PC-9 (cell line): Measurements from ENCODE around the gene TSPAN33.
"Not testable (repeated sequence)": the region's sequence is repeated elsewhere in the genome, so short reads cannot be mapped to it uniquely, and the experiment has no call there.

Source experiments
- EZH2 ChIP-seq: fragments of 200-600 bp; sonication (generic); IDR thresholded peaks from 2 replicates; pipeline ENCODE4 v1.8.0; 2017; ENCODE audit warnings: antibody characterized with exemption, low read depth
- TF ChIP-seq, protein P1 (sequence below): fragments of 200-600 bp; sonication (generic); conservative IDR thresholded peaks from 2 replicates; pipeline ENCODE4 v1.6.1; 2017; ENCODE audit warnings: mixed run types, antibody characterized with exemption, mild to moderate bottlenecking, moderate library complexity

DNA sequence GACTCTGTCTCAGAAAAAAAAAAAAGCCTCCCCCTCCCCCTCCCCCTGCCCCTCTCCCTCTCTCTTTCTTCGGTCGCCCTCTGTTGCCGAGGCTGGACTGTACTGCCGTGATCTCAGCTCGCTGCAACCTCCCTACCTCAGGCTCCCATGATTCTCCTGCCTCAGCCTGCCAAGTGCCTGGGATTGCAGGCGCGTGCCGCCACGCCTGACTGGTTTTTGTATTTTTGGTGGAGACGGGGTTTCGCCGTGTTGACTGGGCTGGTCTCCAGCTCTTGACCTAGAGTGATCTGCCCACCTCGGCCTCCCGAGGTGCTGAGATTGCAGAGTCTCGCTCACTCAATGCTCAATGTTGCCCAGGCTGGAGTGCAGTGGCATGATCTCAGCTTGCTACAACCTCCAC, 71.2 kb downstream of the TSPAN33 start:
- TF ChIP-seq, protein P1, sequence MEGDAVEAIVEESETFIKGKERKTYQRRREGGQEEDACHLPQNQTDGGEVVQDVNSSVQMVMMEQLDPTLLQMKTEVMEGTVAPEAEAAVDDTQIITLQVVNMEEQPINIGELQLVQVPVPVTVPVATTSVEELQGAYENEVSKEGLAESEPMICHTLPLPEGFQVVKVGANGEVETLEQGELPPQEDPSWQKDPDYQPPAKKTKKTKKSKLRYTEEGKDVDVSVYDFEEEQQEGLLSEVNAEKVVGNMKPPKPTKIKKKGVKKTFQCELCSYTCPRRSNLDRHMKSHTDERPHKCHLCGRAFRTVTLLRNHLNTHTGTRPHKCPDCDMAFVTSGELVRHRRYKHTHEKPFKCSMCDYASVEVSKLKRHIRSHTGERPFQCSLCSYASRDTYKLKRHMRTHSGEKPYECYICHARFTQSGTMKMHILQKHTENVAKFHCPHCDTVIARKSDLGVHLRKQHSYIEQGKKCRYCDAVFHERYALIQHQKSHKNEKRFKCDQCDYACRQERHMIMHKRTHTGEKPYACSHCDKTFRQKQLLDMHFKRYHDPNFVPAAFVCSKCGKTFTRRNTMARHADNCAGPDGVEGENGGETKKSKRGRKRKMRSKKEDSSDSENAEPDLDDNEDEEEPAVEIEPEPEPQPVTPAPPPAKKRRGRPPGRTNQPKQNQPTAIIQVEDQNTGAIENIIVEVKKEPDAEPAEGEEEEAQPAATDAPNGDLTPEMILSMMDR, result not testable (repeated sequence)
- not testable (repeated sequence) for TF ChIP-seq EZH2
